B cell (primary cell): ENCODE measurements around the gene DENND1C. TPM values are rescaled to one million over a fixed set of nuclear protein-coding genes. Genes with fewer than 3 reads are reported as not detected.
A peak's percentile ranks its signal among the peaks of the same experiment; 100 is the strongest.

Source experiments
- ATAC-seq: fragments of 200-7000 bp; cut with Tn5 transposase; one replicate; pipeline ENCODE4 v1.10.0; 2021; ENCODE audit warnings: low read depth, mild to moderate bottlenecking, moderate number of reproducible peaks, moderate library complexity
- CTCF ChIA-PET: fragments of 350-600 bp; sonication (Branson Sonifier 250); formaldehyde crosslinking; loops from one replicate; lab custom pipeline; 2021; ENCODE audit warnings: antibody characterized with exemption, inconsistent platforms; lab: Charles Lee
- POLR2A ChIA-PET: fragments of 350-600 bp; sonication (Branson Sonifier 250); formaldehyde crosslinking; loops from one replicate; lab custom pipeline; 2021; ENCODE audit warnings: antibody characterized with exemption; lab: Charles Lee
- DNase-seq: peaks from one replicate; pipeline ENCODE4 v3.0.0; 2013
- H2AFZ ChIP-seq: 2 replicates; pipeline ENCODE4 v1.6.1; 2012; ENCODE audit warnings: mild to moderate bottlenecking, low read depth, low read length; ENCODE audit not compliant: insufficient read depth, poor library complexity, severe bottlenecking
- H3K27ac ChIP-seq, 2 donors: 1 replicate in 1 of 2; 2 replicates in 1 of 2; pipeline ENCODE4 v1.5.1; 2012 to 2013; ENCODE audit warnings: low read length in 2 of 2, mild to moderate bottlenecking in 2 of 2, moderate library complexity in 1 of 2
- H3K27me3 ChIP-seq, 4 experiments: fragments of 200-600 bp in 1 of 4; sonication (generic) in 1 of 4; replicated peaks in 1 of 4; 1 replicate in 2 of 4; 2 replicates in 2 of 4; pipeline versions ENCODE4 v1.6.1 to v1.7.0; 2013 to 2016; ENCODE audit warnings: low read length in 3 of 4, mild to moderate bottlenecking in 2 of 4, mixed read lengths in 1 of 4, moderate library complexity in 1 of 4; ENCODE audit not compliant: insufficient read depth in 4 of 4, control insufficient read depth in 3 of 4; ENCODE audit errors: control extremely low read depth in 1 of 4
- H3K36me3 ChIP-seq, 2 experiments: replicated peaks in 1 of 2; 1 replicate in 1 of 2; 2 replicates in 1 of 2; pipeline versions ENCODE4 v1.6.1 to v1.7.1; 2013; ENCODE audit warnings: low read length in 1 of 2; ENCODE audit not compliant: insufficient read depth in 2 of 2, control insufficient read depth in 1 of 2; ENCODE audit errors: control extremely low read depth in 1 of 2, extremely low read depth in 1 of 2
- H3K4me1 ChIP-seq, 2 donors: fragments of 200-600 bp in 1 of 2; sonication (generic) in 1 of 2; 1 replicate in 1 of 2; 2 replicates in 1 of 2; pipeline versions ENCODE4 v1.5.1 to v1.6.1; 2013 to 2017; ENCODE audit warnings: low read length in 2 of 2; ENCODE audit not compliant: control insufficient read depth in 2 of 2, insufficient read depth in 2 of 2
- H3K4me2 ChIP-seq: replicated peaks from 2 replicates; pipeline ENCODE3; 2012; ENCODE audit warnings: mild to moderate bottlenecking, low read depth, low read length; ENCODE audit not compliant: poor library complexity, severe bottlenecking
- H3K4me3 ChIP-seq, 5 experiments: fragments of 200-600 bp in 1 of 5; sonication (generic) in 1 of 5; 1 replicate in 3 of 5; 2 replicates in 2 of 5; pipeline versions ENCODE4 v1.5.1 to v1.7.0; 2011 to 2016; ENCODE audit warnings: low read length in 4 of 5, mild to moderate bottlenecking in 4 of 5, low read depth in 2 of 5, control low read depth in 1 of 5, moderate library complexity in 1 of 5; ENCODE audit not compliant: insufficient read depth in 1 of 5; ENCODE audit errors: control extremely low read depth in 1 of 5, extremely low read depth in 1 of 5
- H3K79me2 ChIP-seq: fragments of 200-600 bp; sonication (generic); one replicate; pipeline ENCODE4 v1.6.0; 2016; ENCODE audit warnings: low read length; ENCODE audit not compliant: control insufficient read depth, insufficient read depth
- H3K9ac ChIP-seq: fragments of 200-600 bp; sonication (generic); 2 replicates; pipeline ENCODE4 v1.6.1; 2017; ENCODE audit warnings: mild to moderate bottlenecking, low read length, moderate library complexity
- H3K9me3 ChIP-seq, 3 donors: one replicate each; pipeline versions ENCODE4 v1.6.1 to v1.7.1; 2013; ENCODE audit warnings: low read length in 2 of 3; ENCODE audit not compliant: control insufficient read depth in 2 of 3, insufficient read depth in 1 of 3; ENCODE audit errors: control extremely low read depth in 1 of 3
- H4K20me1 ChIP-seq: 2 replicates; pipeline ENCODE4 v1.6.0; 2012; ENCODE audit warnings: mild to moderate bottlenecking, low read length; ENCODE audit not compliant: insufficient read depth, control insufficient read depth, poor library complexity, severe bottlenecking
- H3K27ac Mint-ChIP-seq: one replicate; pipeline ENCODE4 v1.8.0; 2021; ENCODE audit warnings: mixed read lengths
- H3K27me3 Mint-ChIP-seq: one replicate; pipeline ENCODE4 v1.8.0; 2021; ENCODE audit warnings: mixed read lengths
- H3K4me1 Mint-ChIP-seq: one replicate; pipeline ENCODE4 v1.8.0; 2021; ENCODE audit warnings: mixed read lengths
- H3K4me3 Mint-ChIP-seq: one replicate; pipeline ENCODE4 v1.8.0; 2021; ENCODE audit warnings: mixed read lengths
- H3K9me3 Mint-ChIP-seq: one replicate; pipeline ENCODE4 v1.8.0; 2022; ENCODE audit warnings: mixed read lengths; ENCODE audit not compliant: insufficient read depth
- CTCF ChIP-seq: fragments of 200-600 bp; IDR thresholded peaks from one replicate; pipeline ENCODE4 v1.8.0; 2022; ENCODE audit warnings: antibody characterized with exemption, mild to moderate bottlenecking
- EZH2 ChIP-seq: IDR thresholded peaks from 2 replicates; pipeline ENCODE4 v1.6.1; 2012; ENCODE audit warnings: borderline replicate concordance, low read depth, mild to moderate bottlenecking, moderate library complexity, low read length; ENCODE audit not compliant: insufficient read depth, poor library complexity, severe bottlenecking
- WGBS: methylation state at CpG from one replicate; pipeline ENCODE4 v1.1.5; 2013; ENCODE audit warnings: missing lambda C conversion rate; ENCODE audit not compliant: insufficient coverage; 5-methylcytosine and 5-hydroxymethylcytosine counted together
- intact Hi-C: fragments of 100-400 bp; cut with micrococcal nuclease; formaldehyde crosslinking; loops from one replicate; pipeline ENCODE4 v1.10.0; 2022
- polyA plus RNA-seq: library from polyadenylated mRNA; depleted of rRNA; stranded (reverse); fragments of >200 nt; gene quantifications from 2 replicates; pipeline ENCODE4 v1.2.3, GENCODE V29; 2012
- total RNA-seq, 2 donors: library from RNA; stranded (reverse); fragments of 120-200 nt in 1 of 2; gene quantifications; 1 replicate in 1 of 2; 2 replicates in 1 of 2; pipeline versions ENCODE4 v1.2.3 to v1.2.4, GENCODE V29; 2013 to 2022

DENND1C gene
- total and polyA plus RNA-seq, 2 donors (not counting 1 experiment from before 2014, with no cell fraction given) = 119 to 132 TPM

GRCh38 chr19:6527893-6528543 is 46.4 kb upstream of the DENND1C start:
- Mint-ChIP-seq H3K4me1 (peaks cover 50% of the 10 kb centered on the region), H3K27ac (peak overlapping the region; percentile 92), H3K9me3 (no peaks in the 10 kb centered on the region), H3K27me3 (peaks cover 11% of the 10 kb centered on the region), H3K4me3 (peak overlapping the region; percentile 76)
- ATAC-seq = peak; percentile 66
- peak; percentile 83 for DNase-seq
- H3K4me3 ChIP-seq = peak overlapping the region in 2 of 5 experiments; percentile 3 to 38
- POLR2A ChIA-PET = interaction anchor here (0.5 to 1.8 kb wide), 8 partner anchors 9 to 210 kb away, joined by 3 to 11 read pairs (median 4); partner anchors contain the start of gene GPR108
- no peaks in the 10 kb centered on the region for H3K36me3 ChIP-seq
- H3K27ac ChIP-seq = peak overlapping the region; percentile 52 to 70
- TF ChIP-seq CTCF (no peak), EZH2 (no peak)
- peaks cover 0 to 17% (median 7%) of the 10 kb centered on the region in 4 experiments for H3K27me3 ChIP-seq
- peak overlapping the region; percentile 14 for H2AFZ ChIP-seq
- H3K9ac ChIP-seq = peak overlapping the region; percentile 15
- WGBS = 64% methylated on average over 14 of the region's 17 CpGs
- intact Hi-C loops = loop anchor here (1.0 to 2.0 kb wide), 2 partner anchors 10 to 51 kb away; no protein-coding TSS in a partner anchor
- H3K9me3 ChIP-seq = peaks cover 0 to 5% (median 0%) of the 10 kb centered on the region in 3 donors
- H3K79me2 ChIP-seq = no peaks in the 10 kb centered on the region
- CTCF ChIA-PET = interaction anchor here (0.8 to 1.1 kb wide), 3 partner anchors 8 to 47 kb away, joined by 3 to 4 read pairs (median 3); no protein-coding TSS in a partner anchor
- peaks cover 41 to 65% of the 10 kb centered on the region in 2 donors for H3K4me1 ChIP-seq
- peaks cover 5% of the 10 kb centered on the region for H4K20me1 ChIP-seq
- peak overlapping the region; percentile 38 for H3K4me2 ChIP-seq

- Mint-ChIP-seq H3K4me1 (peaks cover 39% of the 10 kb centered on the region), H3K27ac (peak overlapping the region; percentile 41), H3K9me3 (no peaks in the 10 kb centered on the region), H3K4me3 (no peak overlapping the region), H3K27me3 (no peaks in the 10 kb centered on the region)
- POLR2A ChIA-PET = no interaction called here
- 100% methylated on average over 1 of the region's 2 CpGs for WGBS
- H2AFZ ChIP-seq = no peak overlapping the region
- H3K4me2 ChIP-seq = no peak overlapping the region
- H3K79me2 ChIP-seq = no peaks in the 10 kb centered on the region
- H3K9ac ChIP-seq = no peak overlapping the region
- H4K20me1 ChIP-seq = no peaks in the 10 kb centered on the region
- no peak for ATAC-seq
- no peak for DNase-seq
- no peak overlapping the region for H3K4me3 ChIP-seq
- CTCF ChIA-PET = no interaction called here
- H3K27me3 ChIP-seq = no peaks in the 10 kb centered on the region
- H3K4me1 ChIP-seq = peaks cover 23 to 53% of the 10 kb centered on the region in 2 donors
- peaks cover 0 to 4% (median 0%) of the 10 kb centered on the region in 3 donors for H3K9me3 ChIP-seq
- no peak for TF ChIP-seq EZH2
- TF ChIP-seq CTCF = no peak
- no peaks in the 10 kb centered on the region for H3K36me3 ChIP-seq
- intact Hi-C loops = no loop called here
- no peak overlapping the region for H3K27ac ChIP-seq
Observed at GRCh38 chr19:6524311-6524710, 42.7 kb upstream of the DENND1C start.
